MM.1S (cell line): ENCODE measurements around the gene OTUD3.
"Not testable (repeated sequence)": the region's sequence is repeated elsewhere in the genome, so short reads cannot be mapped to it uniquely, and the experiment has no call there.

Experiments used
- DNase-seq: peaks from one replicate; pipeline ENCODE4 v3.0.0-alpha.2; 2015
- H2AFZ ChIP-seq: fragments of 300-600 bp; sonication (generic); 2 replicates; pipeline ENCODE4 v1.6.0; 2016; ENCODE audit warnings: antibody characterized with exemption, low read length
- H3F3A ChIP-seq: fragments of 300-600 bp; sonication (generic); 2 replicates; pipeline ENCODE4 v1.6.1; 2016; ENCODE audit warnings: mild to moderate bottlenecking, antibody characterized with exemption, low read length, moderate library complexity, mixed read lengths; ENCODE audit not compliant: insufficient read depth
- H3K27ac ChIP-seq: fragments of 300-600 bp; sonication (generic); 2 replicates; pipeline ENCODE4 v1.5.1; 2016; ENCODE audit warnings: mild to moderate bottlenecking, low read length
- H3K27me3 ChIP-seq: fragments of 300-600 bp; sonication (generic); replicated peaks from 2 replicates; pipeline ENCODE4 v1.6.0; 2016; ENCODE audit warnings: low read length; ENCODE audit not compliant: insufficient read depth
- H3K36me3 ChIP-seq: fragments of 300-600 bp; sonication (generic); replicated peaks from 2 replicates; pipeline ENCODE4 v1.6.1; 2016; ENCODE audit warnings: mild to moderate bottlenecking, low read length, mixed read lengths; ENCODE audit not compliant: insufficient read depth
- H3K4me1 ChIP-seq: fragments of 300-600 bp; sonication (generic); 2 replicates; pipeline ENCODE4 v1.6.1; 2016; ENCODE audit warnings: low read length, mixed read lengths
- H3K4me2 ChIP-seq: fragments of 300-600 bp; sonication (generic); 2 replicates; pipeline ENCODE4 v1.6.0; 2016; ENCODE audit warnings: low read depth, low read length
- H3K4me3 ChIP-seq: fragments of 300-600 bp; sonication (generic); 2 replicates; pipeline ENCODE4 v1.5.1; 2016; ENCODE audit warnings: low read length, mixed read lengths
- H3K79me2 ChIP-seq: fragments of 300-600 bp; sonication (generic); 2 replicates; pipeline ENCODE4 v1.6.1; 2016; ENCODE audit warnings: mixed run types, low read length, mixed read lengths
- H3K9ac ChIP-seq: fragments of 300-600 bp; sonication (generic); 2 replicates; pipeline ENCODE4 v1.6.1; 2016; ENCODE audit warnings: low read length, mixed read lengths
- H3K9me2 ChIP-seq: fragments of 300-600 bp; sonication (generic); replicated peaks from 2 replicates; pipeline ENCODE4 v1.6.1; 2016; ENCODE audit warnings: mild to moderate bottlenecking, low read length, mixed read lengths; ENCODE audit not compliant: insufficient read depth
- H3K9me3 ChIP-seq: fragments of 300-600 bp; sonication (generic); replicated peaks from 2 replicates; pipeline ENCODE4 v1.6.1; 2016; ENCODE audit warnings: mild to moderate bottlenecking, low read length, mixed read lengths; ENCODE audit not compliant: insufficient read depth
- H4K20me1 ChIP-seq: fragments of 300-600 bp; sonication (generic); 2 replicates; pipeline ENCODE4 v1.6.1; 2016; ENCODE audit warnings: mild to moderate bottlenecking, low read length, moderate library complexity, mixed read lengths; ENCODE audit not compliant: insufficient read depth
- CTCF ChIP-seq: fragments of 300-600 bp; sonication (generic); IDR thresholded peaks from 2 replicates; pipeline ENCODE4 v1.5.1; 2016; ENCODE audit warnings: antibody characterized with exemption, low read length, mixed read lengths
- EZH2 ChIP-seq: fragments of 300-600 bp; sonication (generic); optimal IDR thresholded peaks from 2 replicates; pipeline ENCODE3; 2017; ENCODE audit warnings: low read depth, mild to moderate bottlenecking, antibody characterized with exemption, low read length, mixed read lengths
- EZH2phosphoT487 ChIP-seq: fragments of 300-600 bp; sonication (generic); IDR thresholded peaks from 2 replicates; pipeline ENCODE4 v1.6.1; 2018; ENCODE audit warnings: antibody characterized with exemption, low read length

The OTUD3 gene

GRCh38 chr1:19866029-19866428, 16.2 kb upstream of the OTUD3 start:
- Histone ChIP-seq H2AFZ (no peak overlapping the region), H3K79me2 (no peaks in the 10 kb centered on the region), H3K9ac (no peak overlapping the region), H3K9me2 (no peaks in the 10 kb centered on the region), H3K36me3 (no peaks in the 10 kb centered on the region), H3K27ac (no peak overlapping the region), H3K4me3 (no peak overlapping the region), H4K20me1 (no peaks in the 10 kb centered on the region), H3K27me3 (no peaks in the 10 kb centered on the region), H3F3A (no peaks in the 10 kb centered on the region), H3K9me3 (no peaks in the 10 kb centered on the region), H3K4me2 (no peak overlapping the region), H3K4me1 (no peaks in the 10 kb centered on the region)
- no peak for DNase-seq
- TF ChIP-seq CTCF, result no peak
- TF ChIP-seq EZH2, result no peak
- no peak for TF ChIP-seq EZH2phosphoT487

- Histone ChIP-seq H3F3A (no peaks in the 10 kb centered on the region), H3K27ac (no peak overlapping the region), H3K79me2 (no peaks in the 10 kb centered on the region), H3K9ac (no peak overlapping the region), H2AFZ (no peak overlapping the region), H3K4me3 (no peak overlapping the region), H4K20me1 (no peaks in the 10 kb centered on the region), H3K27me3 (no peaks in the 10 kb centered on the region), H3K9me3 (no peaks in the 10 kb centered on the region), H3K4me1 (no peaks in the 10 kb centered on the region), H3K9me2 (no peaks in the 10 kb centered on the region), H3K4me2 (no peak overlapping the region), H3K36me3 (no peaks in the 10 kb centered on the region)
- TF ChIP-seq EZH2phosphoT487, result no peak
- no peak for TF ChIP-seq EZH2
- TF ChIP-seq CTCF, result no peak
- no peak for DNase-seq
Measured at GRCh38 chr1:19866758-19867157, 15.4 kb upstream of the OTUD3 start.

- H3K4me1 ChIP-seq, H4K20me1 ChIP-seq, H3K9me2 ChIP-seq, H3K4me2 ChIP-seq, H2AFZ ChIP-seq, H3K79me2 ChIP-seq, H3K36me3 ChIP-seq, H3K4me3 ChIP-seq, H3K27me3 ChIP-seq, DNase-seq, H3F3A ChIP-seq, H3K27ac ChIP-seq, H3K9ac ChIP-seq, H3K9me3 ChIP-seq: not testable (repeated sequence)
Measured at GRCh38 chr1:19868575-19868974, 13.6 kb upstream of the OTUD3 start.

GRCh38 chr1:19869453-19869852, 12.7 kb upstream of the OTUD3 start:
- H3K36me3 ChIP-seq, H3K4me3 ChIP-seq, H3K9ac ChIP-seq, H3K9me3 ChIP-seq, H3K27ac ChIP-seq, H3K27me3 ChIP-seq, DNase-seq, H3K79me2 ChIP-seq, H4K20me1 ChIP-seq, H3K4me1 ChIP-seq, H3K4me2 ChIP-seq, H3K9me2 ChIP-seq, H3F3A ChIP-seq, H2AFZ ChIP-seq: not testable (repeated sequence)
